Mesenchymal stem cell (in vitro differentiated cells and primary cell): ENCODE results near the gene CDYL.

ENCODE experiments used
- DNase-seq: peaks from one replicate; pipeline ENCODE4 v3.0.0-alpha.2; 2013
- H2AFZ ChIP-seq: one replicate; pipeline ENCODE4 v1.6.1; 2013; ENCODE audit warnings: low read depth, mild to moderate bottlenecking, control low read depth, inconsistent platforms, low read length, moderate library complexity
- H2AK5ac ChIP-seq: 2 replicates; pipeline ENCODE4 v1.6.1; 2013; ENCODE audit warnings: low read length, moderate library complexity, mild to moderate bottlenecking, inconsistent platforms; ENCODE audit not compliant: severe bottlenecking
- H2BK120ac ChIP-seq: one replicate; pipeline ENCODE4 v1.6.1; 2013; ENCODE audit warnings: low read depth, mild to moderate bottlenecking, inconsistent platforms, low read length, moderate library complexity
- H2BK12ac ChIP-seq, 2 experiments: one replicate each; pipeline ENCODE4 v1.6.1; 2013; ENCODE audit warnings: inconsistent platforms in 2 of 2, low read length in 2 of 2, mild to moderate bottlenecking in 2 of 2, moderate library complexity in 2 of 2, control low read depth in 1 of 2
- H2BK15ac ChIP-seq: one replicate; pipeline ENCODE4 v1.6.1; 2013; ENCODE audit warnings: mild to moderate bottlenecking, low read depth, inconsistent platforms; ENCODE audit not compliant: poor library complexity, severe bottlenecking
- H2BK5ac ChIP-seq: 2 replicates; pipeline ENCODE4 v1.6.1; 2013; ENCODE audit warnings: low read depth, mild to moderate bottlenecking, low read length, control low read depth, inconsistent platforms; ENCODE audit not compliant: poor library complexity, severe bottlenecking
- H3K14ac ChIP-seq, 2 experiments: one replicate each; pipeline ENCODE4 v1.6.1; 2013; ENCODE audit warnings: inconsistent platforms in 2 of 2, low read length in 2 of 2, control low read depth in 1 of 2, mild to moderate bottlenecking in 1 of 2, moderate library complexity in 1 of 2
- H3K18ac ChIP-seq, 2 experiments: one replicate each; pipeline ENCODE4 v1.6.1; 2013; ENCODE audit warnings: inconsistent platforms in 2 of 2, low read length in 2 of 2, control low read depth in 1 of 2, low read depth in 1 of 2, mild to moderate bottlenecking in 1 of 2
- H3K23ac ChIP-seq, 2 experiments: one replicate each; pipeline ENCODE4 v1.6.1; 2013; ENCODE audit warnings: inconsistent platforms in 2 of 2, low read length in 2 of 2, mild to moderate bottlenecking in 2 of 2, moderate library complexity in 2 of 2, control low read depth in 1 of 2
- H3K27ac ChIP-seq: 2 replicates; pipeline ENCODE4 v1.5.1; 2013; ENCODE audit warnings: mild to moderate bottlenecking, moderate library complexity, low read length, control low read depth, inconsistent platforms; ENCODE audit not compliant: poor library complexity, severe bottlenecking
- H3K27me3 ChIP-seq, 2 experiments: 2 replicates each; pipeline versions ENCODE4 v1.6.1 to v1.7.0; 2013; ENCODE audit warnings: low read length in 2 of 2, mild to moderate bottlenecking in 2 of 2, moderate library complexity in 2 of 2, control low read depth in 1 of 2, inconsistent platforms in 1 of 2; ENCODE audit not compliant: control insufficient read depth in 1 of 2, insufficient read depth in 1 of 2
- H3K36me3 ChIP-seq, 2 experiments: 2 replicates each; pipeline versions ENCODE4 v1.6.1 to v1.7.0; 2013; ENCODE audit warnings: low read length in 2 of 2, control low read depth in 1 of 2, inconsistent platforms in 1 of 2, low read depth in 1 of 2, mild to moderate bottlenecking in 1 of 2; ENCODE audit not compliant: insufficient read depth in 2 of 2, control insufficient read depth in 1 of 2
- H3K4ac ChIP-seq, 2 experiments: one replicate each; pipeline ENCODE4 v1.6.1; 2013; ENCODE audit warnings: inconsistent platforms in 2 of 2, low read length in 2 of 2, mild to moderate bottlenecking in 2 of 2, moderate library complexity in 2 of 2, control low read depth in 1 of 2, low read depth in 1 of 2
- H3K4me1 ChIP-seq: 2 replicates; pipeline ENCODE4 v1.6.1; 2013; ENCODE audit warnings: low read depth, low read length, control low read depth; ENCODE audit not compliant: control insufficient read depth, insufficient read depth
- H3K4me2 ChIP-seq: 2 replicates; pipeline ENCODE4 v1.6.1; 2013; ENCODE audit warnings: low read length, mild to moderate bottlenecking, inconsistent platforms; ENCODE audit not compliant: poor library complexity, severe bottlenecking
- H3K4me3 ChIP-seq, 2 experiments: 2 replicates each; pipeline versions ENCODE4 v1.5.1 to v1.7.0; 2013; ENCODE audit warnings: low read length in 2 of 2, mild to moderate bottlenecking in 2 of 2, control low read depth in 1 of 2, low read depth in 1 of 2; ENCODE audit not compliant: insufficient read depth in 1 of 2
- H3K79me1 ChIP-seq: replicated peaks from 2 replicates; pipeline ENCODE4 v1.6.1; 2013; ENCODE audit warnings: mild to moderate bottlenecking, control low read depth, low read length, inconsistent platforms; ENCODE audit not compliant: poor library complexity, severe bottlenecking
- H3K9ac ChIP-seq: 2 replicates; pipeline ENCODE4 v1.7.0; 2013; ENCODE audit warnings: mild to moderate bottlenecking, low read length, moderate library complexity
- H3K9me3 ChIP-seq: 2 replicates; pipeline ENCODE4 v1.7.0; 2013; ENCODE audit warnings: mild to moderate bottlenecking, low read length; ENCODE audit not compliant: control insufficient read depth
- H4K8ac ChIP-seq: one replicate; pipeline ENCODE4 v1.6.1; 2013; ENCODE audit warnings: inconsistent platforms, mild to moderate bottlenecking, low read length, moderate library complexity
- H4K91ac ChIP-seq: one replicate; pipeline ENCODE4 v1.6.1; 2013; ENCODE audit warnings: mild to moderate bottlenecking, low read length, inconsistent platforms
- WGBS: methylation state at CpG from one replicate; pipeline ENCODE4 v1.1.7; 2013; ENCODE audit warnings: mixed read lengths; 5-methylcytosine and 5-hydroxymethylcytosine counted together

The CDYL gene

GRCh38 chr6:4736371-4736873 lies 39.8 kb upstream of the CDYL start:
- Histone ChIP-seq H4K91ac (no peak overlapping the region), H3K18ac (no peak overlapping the region), H3K4ac (no peak overlapping the region), H3K27ac (no peak overlapping the region), H3K23ac (no peak overlapping the region), H2BK5ac (no peak overlapping the region), H3K36me3 (no peaks in the 10 kb centered on the region), H2AK5ac (no peak overlapping the region), H3K4me1 (peaks cover 8% of the 10 kb centered on the region), H2BK120ac (no peak overlapping the region), H3K27me3 (peaks cover 0 to 3% of the 10 kb centered on the region in 2 experiments), H3K4me3 (no peak overlapping the region), H3K14ac (no peak overlapping the region), H4K8ac (no peak overlapping the region), H2BK15ac (no peak overlapping the region), H2AFZ (no peak overlapping the region), H3K9ac (no peak overlapping the region), H3K9me3 (no peaks in the 10 kb centered on the region), H2BK12ac (no peak overlapping the region), H3K4me2 (no peak overlapping the region), H3K79me1 (no peaks in the 10 kb centered on the region)
- WGBS = 100% methylated on average over 1 of the region's 1 CpG
- DNase-seq = no peak

- no peak overlapping the region for H2BK12ac ChIP-seq
- no peaks in the 10 kb centered on the region for H3K9me3 ChIP-seq
- no peak overlapping the region for H3K4me2 ChIP-seq
- no peak overlapping the region for H3K14ac ChIP-seq
- 85% methylated on average over 5 of the region's 6 CpGs for WGBS
- no peaks in the 10 kb centered on the region for H3K4me1 ChIP-seq
- H3K27ac ChIP-seq = no peak overlapping the region
- no peaks in the 10 kb centered on the region for H3K36me3 ChIP-seq
- no peak overlapping the region for H3K4ac ChIP-seq
- H4K8ac ChIP-seq = no peak overlapping the region
- H3K18ac ChIP-seq = no peak overlapping the region
- H3K27me3 ChIP-seq = peaks cover 0 to 10% of the 10 kb centered on the region in 2 experiments
- no peaks in the 10 kb centered on the region for H3K79me1 ChIP-seq
- H2AK5ac ChIP-seq = no peak overlapping the region
- H2BK120ac ChIP-seq = no peak overlapping the region
- H2AFZ ChIP-seq = no peak overlapping the region
- H4K91ac ChIP-seq = no peak overlapping the region
- H3K9ac ChIP-seq = no peak overlapping the region
- no peak overlapping the region for H2BK15ac ChIP-seq
- H3K23ac ChIP-seq = no peak overlapping the region
- no peak overlapping the region for H3K4me3 ChIP-seq
- no peak overlapping the region for H2BK5ac ChIP-seq
- DNase-seq = no peak
Measured at GRCh38 chr6:4740032-4740431, 36.2 kb upstream of the CDYL start.

- no peak overlapping the region for H3K4me3 ChIP-seq
- H4K8ac ChIP-seq = no peak overlapping the region
- H3K79me1 ChIP-seq = no peaks in the 10 kb centered on the region
- no peak for DNase-seq
- H2BK5ac ChIP-seq = no peak overlapping the region
- H3K18ac ChIP-seq = no peak overlapping the region
- no peak overlapping the region for H3K9ac ChIP-seq
- no peaks in the 10 kb centered on the region for H3K9me3 ChIP-seq
- H4K91ac ChIP-seq = no peak overlapping the region
- no peak overlapping the region for H3K4me2 ChIP-seq
- H2AFZ ChIP-seq = no peak overlapping the region
- H2BK120ac ChIP-seq = no peak overlapping the region
- H3K4me1 ChIP-seq = no peaks in the 10 kb centered on the region
- H3K14ac ChIP-seq = no peak overlapping the region
- H2BK15ac ChIP-seq = no peak overlapping the region
- H3K4ac ChIP-seq = no peak overlapping the region
- H3K27ac ChIP-seq = no peak overlapping the region
- peaks cover 0 to 10% of the 10 kb centered on the region in 2 experiments for H3K27me3 ChIP-seq
- H2AK5ac ChIP-seq = no peak overlapping the region
- H3K36me3 ChIP-seq = no peaks in the 10 kb centered on the region
- H2BK12ac ChIP-seq = no peak overlapping the region
- H3K23ac ChIP-seq = no peak overlapping the region
- WGBS = 93% methylated on average over 2 of the region's 2 CpGs
Measured at GRCh38 chr6:4743062-4743461, 33.1 kb upstream of the CDYL start.

GRCh38 chr6:4743926-4744325 lies 32.3 kb upstream of the CDYL start:
- Histone ChIP-seq H4K91ac (no peak overlapping the region), H2AK5ac (no peak overlapping the region), H3K14ac (no peak overlapping the region), H3K79me1 (no peaks in the 10 kb centered on the region), H3K23ac (no peak overlapping the region), H3K27ac (no peak overlapping the region), H2BK120ac (no peak overlapping the region), H3K4me3 (no peak overlapping the region), H3K4me1 (no peaks in the 10 kb centered on the region), H3K18ac (no peak overlapping the region), H2AFZ (no peak overlapping the region), H2BK12ac (no peak overlapping the region), H4K8ac (no peak overlapping the region), H3K9ac (no peak overlapping the region), H2BK15ac (no peak overlapping the region), H3K9me3 (no peaks in the 10 kb centered on the region), H3K36me3 (no peaks in the 10 kb centered on the region), H2BK5ac (no peak overlapping the region), H3K27me3 (peaks cover 0 to 10% of the 10 kb centered on the region in 2 experiments), H3K4ac (no peak overlapping the region), H3K4me2 (no peak overlapping the region)
- no peak for DNase-seq
- 82% methylated on average over 5 of the region's 5 CpGs for WGBS
